Upper lobe of right lung (tissue), 1 donor: Measurements from ENCODE around the gene FAM234A. TPM values are rescaled to one million over a fixed set of nuclear protein-coding genes. Genes with fewer than 3 reads are reported as not detected.

Experiments
- ATAC-seq: fragments of 200-7000 bp; cut with Tn5 transposase; one replicate; pipeline ENCODE4 v1.9.1; 2020; ENCODE audit warnings: mild to moderate bottlenecking, moderate library complexity
- DNase-seq: peaks from one replicate; pipeline ENCODE4 v3.0.0-alpha.2; 2020
- H3K27ac ChIP-seq: fragments of 200-600 bp; one replicate; pipeline ENCODE4 v1.8.0; 2022
- H3K27me3 ChIP-seq: fragments of 200-600 bp; one replicate; pipeline ENCODE4 v1.8.0; 2022; ENCODE audit warnings: mild to moderate bottlenecking
- H3K36me3 ChIP-seq: fragments of 200-600 bp; one replicate; pipeline ENCODE4 v1.8.0; 2022
- H3K4me1 ChIP-seq: fragments of 200-600 bp; one replicate; pipeline ENCODE4 v1.8.0; 2022
- H3K4me3 ChIP-seq: fragments of 200-600 bp; one replicate; pipeline ENCODE4 v1.8.0; 2022; ENCODE audit warnings: mild to moderate bottlenecking
- H3K9me3 ChIP-seq: fragments of 200-600 bp; one replicate; pipeline ENCODE4 v1.8.0; 2022
- intact Hi-C: fragments of 100-400 bp; cut with DNase I; formaldehyde crosslinking; loops from one replicate; pipeline ENCODE4 v1.11.0; 2022
- total RNA-seq: library from RNA; stranded (reverse); fragmentation: NEBNext Ultra II Directional; extraction: Animal tissue kit (Norgen Biotek cat#: 25700); gene quantifications from one replicate; pipeline ENCODE4 v1.2.1, GENCODE V29; 2021
- TF ChIP-seq, protein P1 (sequence below): fragments of 200-600 bp; IDR thresholded peaks from one replicate; pipeline ENCODE4 v1.8.0; 2022; ENCODE audit warnings: antibody characterized with exemption
- donor health status: DM: no; HTN: yes; CAD: no; lungs with severe emphysema.

Gene FAM234A
- total RNA-seq, 1 donor from 2014 or later, result 56.0 TPM

DNA sequence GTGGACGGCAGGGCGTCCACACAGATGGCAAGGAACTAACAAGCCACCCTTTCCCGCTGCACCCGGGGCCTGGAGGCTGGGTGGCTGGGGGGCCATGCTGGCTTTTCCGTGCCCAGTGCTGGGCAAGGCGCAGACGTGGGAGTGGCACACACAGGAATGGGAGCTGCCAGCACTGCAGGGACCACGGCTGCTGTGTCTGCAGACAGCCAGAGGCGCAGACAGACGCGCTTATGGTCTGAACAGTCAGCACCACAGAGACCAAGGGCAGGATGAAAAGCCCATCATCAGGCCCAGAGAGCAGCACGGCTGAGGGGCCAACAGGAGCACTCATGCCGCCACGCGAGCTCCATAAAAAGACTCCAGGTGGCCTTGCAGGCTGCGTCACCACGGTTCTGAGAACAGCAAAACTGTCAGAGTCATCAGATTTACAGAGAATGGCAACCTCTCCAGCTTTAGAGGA lies 72.3 kb downstream of the FAM234A start:
- Histone ChIP-seq H3K36me3 (peaks cover 41% of the 10 kb centered on the region), H3K27me3 (no peaks in the 10 kb centered on the region), H3K4me1 (no peaks in the 10 kb centered on the region), H3K4me3 (no peak overlapping the region), H3K27ac (no peak overlapping the region), H3K9me3 (no peaks in the 10 kb centered on the region)
- TF ChIP-seq, protein P1, sequence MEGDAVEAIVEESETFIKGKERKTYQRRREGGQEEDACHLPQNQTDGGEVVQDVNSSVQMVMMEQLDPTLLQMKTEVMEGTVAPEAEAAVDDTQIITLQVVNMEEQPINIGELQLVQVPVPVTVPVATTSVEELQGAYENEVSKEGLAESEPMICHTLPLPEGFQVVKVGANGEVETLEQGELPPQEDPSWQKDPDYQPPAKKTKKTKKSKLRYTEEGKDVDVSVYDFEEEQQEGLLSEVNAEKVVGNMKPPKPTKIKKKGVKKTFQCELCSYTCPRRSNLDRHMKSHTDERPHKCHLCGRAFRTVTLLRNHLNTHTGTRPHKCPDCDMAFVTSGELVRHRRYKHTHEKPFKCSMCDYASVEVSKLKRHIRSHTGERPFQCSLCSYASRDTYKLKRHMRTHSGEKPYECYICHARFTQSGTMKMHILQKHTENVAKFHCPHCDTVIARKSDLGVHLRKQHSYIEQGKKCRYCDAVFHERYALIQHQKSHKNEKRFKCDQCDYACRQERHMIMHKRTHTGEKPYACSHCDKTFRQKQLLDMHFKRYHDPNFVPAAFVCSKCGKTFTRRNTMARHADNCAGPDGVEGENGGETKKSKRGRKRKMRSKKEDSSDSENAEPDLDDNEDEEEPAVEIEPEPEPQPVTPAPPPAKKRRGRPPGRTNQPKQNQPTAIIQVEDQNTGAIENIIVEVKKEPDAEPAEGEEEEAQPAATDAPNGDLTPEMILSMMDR, result no peak
- intact Hi-C loops, result no loop called here
- ATAC-seq (no peak), DNase-seq (no peak)

DNA sequence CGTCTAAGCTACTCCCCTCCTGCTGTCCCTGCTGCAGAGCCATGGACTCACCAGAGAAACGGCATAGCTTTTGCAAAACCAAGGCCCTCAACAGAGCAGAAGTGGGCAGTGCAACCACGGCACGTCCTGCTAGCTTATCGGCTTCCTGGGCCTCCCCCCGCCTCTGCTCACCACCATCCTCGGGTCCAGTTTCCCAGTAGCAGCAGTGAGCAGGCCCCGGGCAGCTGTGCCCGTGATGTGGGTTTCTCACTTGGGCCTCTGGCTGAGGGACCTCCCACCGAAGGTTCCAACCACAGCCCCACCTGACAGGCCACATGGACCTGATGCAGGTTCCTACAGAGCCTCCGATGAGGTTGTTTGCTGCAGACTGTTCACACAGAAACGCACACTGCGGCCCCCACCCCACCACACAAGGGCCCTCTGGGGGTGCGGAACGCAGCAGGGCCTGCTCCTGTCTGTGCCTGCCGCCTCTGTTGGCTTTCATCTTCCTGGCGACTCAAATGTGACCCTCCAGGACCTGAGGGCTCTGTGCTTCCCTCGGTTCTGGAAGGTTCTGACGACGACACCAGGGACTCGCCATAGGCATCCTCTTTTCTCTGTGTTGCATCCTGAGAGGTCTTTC lies 73.2 kb downstream of the FAM234A start:
- DNase-seq (no peak), ATAC-seq (peak; percentile 13)
- TF ChIP-seq, protein P1, result no peak
- Histone ChIP-seq H3K4me1 (no peaks in the 10 kb centered on the region), H3K27ac (no peak overlapping the region), H3K9me3 (no peaks in the 10 kb centered on the region), H3K36me3 (peaks cover 44% of the 10 kb centered on the region), H3K27me3 (no peaks in the 10 kb centered on the region), H3K4me3 (no peak overlapping the region)
- intact Hi-C loops, result no loop called here

- DNase-seq (no peak), ATAC-seq (no peak)
- Histone ChIP-seq H3K9me3 (no peaks in the 10 kb centered on the region), H3K4me3 (no peak overlapping the region), H3K36me3 (peaks cover 61% of the 10 kb centered on the region), H3K4me1 (no peaks in the 10 kb centered on the region), H3K27me3 (no peaks in the 10 kb centered on the region), H3K27ac (no peak overlapping the region)
- TF ChIP-seq, protein P1, result no peak
- intact Hi-C loops, result no loop called here
These were observed 74.9 kb downstream of the FAM234A start for GRCh38 chr16:309476-309875.

GRCh38 chr16:311725-312124 lies 77.1 kb downstream of the FAM234A start:
- no peak for DNase-seq
- Histone ChIP-seq H3K4me1 (no peaks in the 10 kb centered on the region), H3K4me3 (no peak overlapping the region), H3K9me3 (no peaks in the 10 kb centered on the region), H3K36me3 (peaks cover 57% of the 10 kb centered on the region), H3K27ac (no peak overlapping the region), H3K27me3 (no peaks in the 10 kb centered on the region)
- intact Hi-C loops, result no loop called here
- ATAC-seq, result no peak
- TF ChIP-seq, protein P1, result no peak

DNA sequence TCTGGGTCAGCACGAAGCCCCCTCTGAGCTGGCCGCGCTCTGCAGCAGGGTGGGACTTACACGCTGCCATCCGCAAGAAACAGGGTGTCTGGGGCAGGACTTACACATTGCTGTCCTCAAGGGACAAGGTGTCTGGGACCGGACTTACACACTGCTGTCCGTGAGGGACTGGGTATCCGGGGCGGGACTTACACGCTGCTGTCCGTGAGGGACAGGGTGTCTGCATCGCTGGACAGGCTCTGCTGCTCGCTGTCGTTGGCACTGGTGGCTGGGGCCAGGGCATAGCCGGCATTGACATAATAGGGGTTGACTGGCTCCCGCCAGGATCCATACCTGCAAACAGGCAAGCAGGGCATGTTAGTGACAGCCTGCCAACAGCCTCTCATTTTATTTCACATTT lies 79.7 kb downstream of the FAM234A start:
- Histone ChIP-seq H3K9me3 (no peaks in the 10 kb centered on the region), H3K27me3 (no peaks in the 10 kb centered on the region), H3K27ac (no peak overlapping the region), H3K36me3 (peaks cover 34% of the 10 kb centered on the region), H3K4me1 (no peaks in the 10 kb centered on the region), H3K4me3 (no peak overlapping the region)
- no peak for ATAC-seq
- no peak for DNase-seq
- intact Hi-C loops, result no loop called here
- TF ChIP-seq, protein P1, result no peak
